Cardiac muscle cell (in vitro differentiated cells and primary cell): ENCODE results near the gene ECT2. TPM values are rescaled to one million over a fixed set of nuclear protein-coding genes. Genes with fewer than 3 reads are reported as not detected.

Source experiments
- DNase-seq, 2 donors: peaks; one replicate each; pipeline versions ENCODE4 v3.0.0 to v3.0.0-alpha.2; 2010 to 2017; ENCODE audit warnings: low read depth in 1 of 2, low spot score in 1 of 2
- H3K27ac ChIP-seq: fragments of 200-600 bp; sonication (generic); 2 replicates; pipeline ENCODE4 v1.5.1; 2016
- H3K27me3 ChIP-seq: fragments of 200-600 bp; sonication (generic); 2 replicates; pipeline ENCODE4 v1.6.0; 2016; ENCODE audit warnings: control low read depth
- H3K36me3 ChIP-seq: fragments of 200-600 bp; sonication (generic); 2 replicates; pipeline ENCODE4 v1.5.1; 2016; ENCODE audit warnings: control low read depth
- H3K4me1 ChIP-seq: fragments of 200-600 bp; sonication (generic); 2 replicates; pipeline ENCODE4 v1.8.1; 2017; ENCODE audit warnings: low read depth, mild to moderate bottlenecking, mixed run types
- H3K4me3 ChIP-seq: fragments of 200-600 bp; sonication (generic); 2 replicates; pipeline ENCODE4 v1.5.1; 2016; ENCODE audit warnings: mild to moderate bottlenecking
- H3K9me3 ChIP-seq: fragments of 200-600 bp; sonication (generic); 2 replicates; pipeline ENCODE4 v1.5.1; 2017; ENCODE audit warnings: low read depth, mild to moderate bottlenecking, control low read depth
- polyA plus RNA-seq: library from polyadenylated mRNA; unstranded; fragments of >200 nt; fragmentation: Nextera tagmentation; extraction: Ambion mirVana; gene quantifications from 2 replicates; pipeline ENCODE4 v1.2.1, GENCODE V29; 2016
- total RNA-seq: library from RNA; depleted of rRNA; stranded (reverse); fragments of >200 nt; gene quantifications from 2 replicates; pipeline ENCODE4 v1.2.3, GENCODE V29; 2016
- TF ChIP-seq, protein P1 (sequence below): IDR thresholded peaks from 2 replicates; pipeline ENCODE4 v1.5.1; 2012; ENCODE audit warnings: low read depth, mild to moderate bottlenecking, low read length

The ECT2 gene
- total and polyA plus RNA-seq, 2 experiments from 2014 or later, result 7.8 to 39.1 TPM

DNA sequence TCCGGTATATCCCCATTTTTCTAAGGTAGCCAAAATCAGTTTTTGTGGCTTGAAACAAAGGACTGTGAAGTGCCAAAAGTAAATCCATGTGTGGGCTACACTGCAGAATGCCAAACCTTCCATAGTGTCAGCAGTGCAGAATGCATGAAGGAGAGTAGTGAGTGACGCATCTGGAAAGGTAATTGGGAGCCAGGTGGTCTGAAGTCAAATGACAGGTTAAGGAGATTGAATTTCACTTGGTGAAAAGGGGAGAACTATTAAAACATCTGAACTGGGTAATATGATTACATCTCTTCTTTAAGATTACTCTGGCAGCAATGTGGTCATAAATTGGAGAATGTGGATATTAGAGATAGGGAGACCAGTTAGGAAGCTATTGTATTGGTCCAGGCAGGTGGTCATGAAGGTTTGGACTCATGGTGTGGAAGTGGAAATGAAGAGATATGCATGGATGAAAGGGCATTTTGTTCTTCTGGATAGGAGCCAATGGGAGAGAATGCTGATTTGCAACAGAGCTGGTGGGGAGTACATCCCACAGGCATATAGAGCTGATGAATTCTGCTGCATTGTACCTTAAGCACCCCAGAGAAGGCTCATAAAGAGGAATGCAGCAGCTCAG, 118.2 kb downstream of the ECT2 start:
- Histone ChIP-seq H3K4me3 (no peak overlapping the region), H3K36me3 (no peaks in the 10 kb centered on the region), H3K27me3 (peaks cover 12% of the 10 kb centered on the region), H3K27ac (no peak overlapping the region), H3K9me3 (no peaks in the 10 kb centered on the region), H3K4me1 (no peaks in the 10 kb centered on the region)
- TF ChIP-seq, protein P1, sequence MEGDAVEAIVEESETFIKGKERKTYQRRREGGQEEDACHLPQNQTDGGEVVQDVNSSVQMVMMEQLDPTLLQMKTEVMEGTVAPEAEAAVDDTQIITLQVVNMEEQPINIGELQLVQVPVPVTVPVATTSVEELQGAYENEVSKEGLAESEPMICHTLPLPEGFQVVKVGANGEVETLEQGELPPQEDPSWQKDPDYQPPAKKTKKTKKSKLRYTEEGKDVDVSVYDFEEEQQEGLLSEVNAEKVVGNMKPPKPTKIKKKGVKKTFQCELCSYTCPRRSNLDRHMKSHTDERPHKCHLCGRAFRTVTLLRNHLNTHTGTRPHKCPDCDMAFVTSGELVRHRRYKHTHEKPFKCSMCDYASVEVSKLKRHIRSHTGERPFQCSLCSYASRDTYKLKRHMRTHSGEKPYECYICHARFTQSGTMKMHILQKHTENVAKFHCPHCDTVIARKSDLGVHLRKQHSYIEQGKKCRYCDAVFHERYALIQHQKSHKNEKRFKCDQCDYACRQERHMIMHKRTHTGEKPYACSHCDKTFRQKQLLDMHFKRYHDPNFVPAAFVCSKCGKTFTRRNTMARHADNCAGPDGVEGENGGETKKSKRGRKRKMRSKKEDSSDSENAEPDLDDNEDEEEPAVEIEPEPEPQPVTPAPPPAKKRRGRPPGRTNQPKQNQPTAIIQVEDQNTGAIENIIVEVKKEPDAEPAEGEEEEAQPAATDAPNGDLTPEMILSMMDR, result no peak
- DNase-seq, result no peak

DNA sequence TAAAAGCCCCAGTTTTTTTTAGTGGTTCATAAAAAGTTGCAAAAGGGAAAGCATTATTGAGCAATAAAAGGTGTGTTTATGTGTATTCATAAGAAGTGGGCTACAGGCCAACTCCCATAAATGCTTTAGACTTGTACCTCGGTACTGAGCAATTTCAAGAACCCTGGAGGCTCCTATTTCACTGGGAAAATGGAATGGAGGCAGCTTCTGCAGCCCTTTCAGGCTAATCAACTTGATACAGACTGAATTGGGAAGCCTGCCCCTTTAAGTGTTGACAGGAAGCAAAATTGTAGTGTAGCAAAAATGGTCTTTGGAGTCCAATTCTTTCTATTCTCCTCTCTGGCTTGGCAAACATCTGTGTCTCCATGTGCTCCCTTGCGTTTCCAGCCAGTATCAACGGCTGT, 118.8 kb downstream of the ECT2 start:
- Histone ChIP-seq H3K4me1 (no peaks in the 10 kb centered on the region), H3K36me3 (no peaks in the 10 kb centered on the region), H3K4me3 (no peak overlapping the region), H3K9me3 (no peaks in the 10 kb centered on the region), H3K27me3 (peaks cover 17% of the 10 kb centered on the region), H3K27ac (no peak overlapping the region)
- TF ChIP-seq, protein P1, result no peak
- DNase-seq, result peak in 1 of 2 donors; percentile 71

DNA sequence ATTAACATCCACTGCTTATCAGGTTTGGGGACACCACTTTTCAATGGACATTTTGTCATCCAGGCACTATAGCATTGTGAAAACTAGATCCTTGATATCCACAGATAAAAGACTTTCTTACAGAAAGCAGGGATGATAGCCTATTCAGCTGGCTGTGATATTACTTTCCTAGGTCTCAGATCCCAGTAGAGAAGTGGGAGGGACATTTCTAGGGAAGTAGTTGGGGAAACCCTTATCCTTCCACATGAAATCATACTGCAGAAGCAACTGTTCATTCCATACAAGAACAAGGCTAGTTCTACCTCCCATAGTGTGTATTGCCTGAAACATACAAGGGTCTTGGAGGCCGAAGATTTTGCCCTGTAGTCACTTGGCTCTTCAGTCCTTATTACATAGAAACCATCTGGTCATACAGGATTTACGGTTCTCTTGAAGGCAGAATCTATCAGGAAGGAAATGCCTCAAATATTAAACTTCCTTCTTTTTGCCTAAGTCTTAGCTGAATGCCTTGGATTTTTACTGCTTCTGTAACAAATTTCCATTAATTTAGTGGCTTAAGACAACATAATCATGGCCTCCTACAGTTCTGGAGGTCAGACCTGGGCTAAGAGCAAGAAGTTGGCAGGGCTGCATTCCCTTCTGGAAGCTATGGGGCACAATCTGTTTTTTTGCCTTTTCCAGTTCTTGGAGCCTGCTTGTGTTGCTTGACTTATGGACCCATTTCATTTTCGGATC, 119.4 kb downstream of the ECT2 start:
- Histone ChIP-seq H3K36me3 (no peaks in the 10 kb centered on the region), H3K4me3 (no peak overlapping the region), H3K27ac (no peak overlapping the region), H3K4me1 (no peaks in the 10 kb centered on the region), H3K9me3 (no peaks in the 10 kb centered on the region), H3K27me3 (peaks cover 17% of the 10 kb centered on the region)
- no peak for DNase-seq
- TF ChIP-seq, protein P1, result no peak

Other genes with a start within 250 kb of the ECT2 start
- not detected in 2 replicates for gene TNFSF10, start 227.3 kb upstream of the ECT2 start, total RNA-seq
- gene TNFSF10, start 227.3 kb upstream of the ECT2 start, polyA plus RNA-seq, result not detected in 2 replicates
- gene NCEH1, start 39.7 kb upstream of the ECT2 start, total RNA-seq, result 3.2 and 8.0 TPM in 2 replicates
- gene NCEH1, start 39.7 kb upstream of the ECT2 start, polyA plus RNA-seq, result 3.2 and 7.5 TPM in 2 replicates